ENCODE results near the gene TSKU.

- no peak for TF ChIP-seq POLR2A (IDR thresholded peaks at IDR 0.05)
- TF ChIP-seq, protein P1, sequence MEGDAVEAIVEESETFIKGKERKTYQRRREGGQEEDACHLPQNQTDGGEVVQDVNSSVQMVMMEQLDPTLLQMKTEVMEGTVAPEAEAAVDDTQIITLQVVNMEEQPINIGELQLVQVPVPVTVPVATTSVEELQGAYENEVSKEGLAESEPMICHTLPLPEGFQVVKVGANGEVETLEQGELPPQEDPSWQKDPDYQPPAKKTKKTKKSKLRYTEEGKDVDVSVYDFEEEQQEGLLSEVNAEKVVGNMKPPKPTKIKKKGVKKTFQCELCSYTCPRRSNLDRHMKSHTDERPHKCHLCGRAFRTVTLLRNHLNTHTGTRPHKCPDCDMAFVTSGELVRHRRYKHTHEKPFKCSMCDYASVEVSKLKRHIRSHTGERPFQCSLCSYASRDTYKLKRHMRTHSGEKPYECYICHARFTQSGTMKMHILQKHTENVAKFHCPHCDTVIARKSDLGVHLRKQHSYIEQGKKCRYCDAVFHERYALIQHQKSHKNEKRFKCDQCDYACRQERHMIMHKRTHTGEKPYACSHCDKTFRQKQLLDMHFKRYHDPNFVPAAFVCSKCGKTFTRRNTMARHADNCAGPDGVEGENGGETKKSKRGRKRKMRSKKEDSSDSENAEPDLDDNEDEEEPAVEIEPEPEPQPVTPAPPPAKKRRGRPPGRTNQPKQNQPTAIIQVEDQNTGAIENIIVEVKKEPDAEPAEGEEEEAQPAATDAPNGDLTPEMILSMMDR (IDR thresholded peaks at IDR 0.05 in 4 of 5, conservative IDR thresholded peaks at IDR 0.05 in 1 of 5): no peak
Observed at GRCh38 chr11:76820184-76820566, 37.0 kb downstream of the TSKU start.
